HL-60 (cell line): ENCODE measurements around the gene EXOC4.

Experiments used
- CTCF ChIP-seq: IDR thresholded peaks from one replicate; pipeline ENCODE4 v1.5.1; 2011; ENCODE audit warnings: low read length, control low read depth, inconsistent platforms; ENCODE audit not compliant: insufficient read depth
- POLR2AphosphoS5 ChIP-seq: IDR thresholded peaks from 2 replicates; pipeline ENCODE4 v1.6.1; 2012; ENCODE audit warnings: low read depth
- REST ChIP-seq: IDR thresholded peaks from 2 replicates; pipeline ENCODE4 v1.6.1; 2012; ENCODE audit warnings: low read depth; ENCODE audit not compliant: insufficient replicate concordance

- no peak for TF ChIP-seq POLR2AphosphoS5
- no peak for TF ChIP-seq CTCF
- TF ChIP-seq REST = no peak
These were observed 452.7 kb downstream of the EXOC4 start for GRCh38 chr7:133705596-133705995.
